Activated CD4-positive, CD25-positive, alpha-beta regulatory T cell treated with anti-CD3 and anti-CD28 coated beads, Interleukin-2, amount 50 U/mL, for 16 hours (primary cell): Measurements from ENCODE around the gene E2F1.
"Not testable (repeated sequence)": the region's sequence is repeated elsewhere in the genome, so short reads cannot be mapped to it uniquely, and the experiment has no call there.

Experiments used
- DNase-seq: peaks from one replicate; pipeline ENCODE4 v3.0.0-alpha.2; 2020; ENCODE audit warnings: low read depth, low spot score

The E2F1 gene

DNA sequence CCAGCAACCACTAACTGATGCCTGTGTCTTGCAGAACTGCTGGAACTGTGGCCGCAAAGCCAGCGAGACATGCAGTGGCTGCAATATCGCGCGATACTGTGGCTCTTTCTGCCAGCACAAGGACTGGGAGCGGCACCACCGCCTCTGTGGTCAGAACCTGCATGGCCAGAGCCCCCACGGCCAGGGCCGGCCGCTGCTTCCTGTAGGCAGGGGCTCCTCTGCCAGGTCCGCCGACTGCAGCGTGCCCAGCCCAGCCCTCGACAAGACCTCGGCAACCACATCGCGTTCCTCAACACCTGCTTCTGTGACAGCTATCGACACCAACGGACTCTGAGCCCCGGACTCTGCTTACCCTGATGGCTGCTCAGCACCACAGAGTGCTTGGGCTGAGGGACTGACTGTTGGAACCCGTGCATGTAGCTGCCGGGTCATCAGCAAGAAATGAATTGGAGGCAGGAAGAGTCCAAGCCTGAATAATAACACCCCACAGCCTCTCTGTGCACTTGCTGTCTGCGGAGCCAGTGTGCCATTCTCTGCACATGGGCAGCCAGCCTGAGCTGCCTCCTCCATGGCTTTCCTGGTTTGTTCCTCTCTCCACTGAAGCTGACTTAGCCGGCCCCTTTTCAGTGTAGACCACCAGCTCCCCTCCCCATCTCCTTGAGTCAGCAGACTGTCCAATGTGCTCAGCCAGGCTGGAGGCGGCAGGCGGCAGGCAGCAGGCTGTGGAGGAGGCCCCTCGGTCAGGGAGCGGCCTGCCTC lies 41.7 kb downstream of the E2F1 start:
- DNase-seq: no peak

DNA sequence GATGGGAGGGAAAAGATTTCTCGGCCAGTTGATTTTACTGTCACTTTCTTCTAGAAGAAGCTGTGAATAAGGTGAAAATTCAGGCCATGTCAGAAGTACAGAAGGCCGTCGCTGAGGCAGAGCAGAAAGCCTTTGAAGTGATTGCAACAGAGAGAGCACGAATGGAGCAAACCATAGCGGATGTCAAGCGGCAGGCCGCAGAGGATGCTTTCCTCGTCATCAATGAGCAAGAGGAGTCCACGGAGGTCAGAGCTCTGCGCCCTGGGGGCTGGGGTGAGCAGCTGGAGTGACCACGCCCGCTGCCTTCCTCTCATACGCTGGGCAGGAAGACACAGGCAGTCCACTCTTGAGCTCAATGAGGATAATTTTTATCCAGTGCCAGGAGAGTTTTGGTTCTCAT lies 45.9 kb downstream of the E2F1 start:
- no peak for DNase-seq

DNA sequence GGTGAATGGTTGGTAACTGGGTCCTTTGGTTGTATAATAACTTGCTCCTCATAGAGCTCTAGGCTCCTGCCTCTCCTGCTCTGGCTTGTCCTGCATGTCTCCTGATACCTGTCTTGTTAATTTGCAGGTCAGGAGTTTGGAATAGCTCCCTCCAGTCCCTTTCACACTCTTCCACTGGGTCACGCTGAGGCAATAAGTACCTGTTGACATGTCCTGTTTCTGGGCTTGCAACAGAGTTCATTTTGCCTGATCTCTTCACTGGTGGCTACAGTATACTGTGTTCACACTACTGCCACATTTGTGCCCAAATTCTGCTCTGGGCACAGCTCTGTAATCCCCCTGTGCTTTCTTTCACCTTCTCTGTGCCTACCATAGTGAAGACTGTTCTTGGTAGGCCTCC lies 49.4 kb downstream of the E2F1 start:
- DNase-seq: no peak

DNA sequence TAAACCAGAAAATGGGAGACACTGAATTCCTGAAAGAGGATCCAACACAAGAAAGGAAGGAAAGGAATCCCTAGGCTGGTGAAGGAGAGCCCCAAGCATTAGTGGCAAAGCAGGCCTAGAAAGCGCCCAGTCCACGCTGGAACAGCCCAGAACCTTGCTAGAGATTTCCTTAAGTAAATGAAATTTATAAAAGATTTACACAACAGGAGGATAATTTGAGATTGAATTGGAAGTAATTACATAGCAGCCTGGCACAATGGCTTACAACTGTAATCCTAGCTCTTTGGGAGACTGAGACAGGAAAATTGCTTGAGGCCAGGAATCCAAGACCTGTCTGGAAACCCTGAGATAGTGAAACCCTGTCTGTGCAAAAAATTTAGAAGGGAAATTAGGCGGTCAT lies 50.8 kb downstream of the E2F1 start:
- DNase-seq: no peak

DNA sequence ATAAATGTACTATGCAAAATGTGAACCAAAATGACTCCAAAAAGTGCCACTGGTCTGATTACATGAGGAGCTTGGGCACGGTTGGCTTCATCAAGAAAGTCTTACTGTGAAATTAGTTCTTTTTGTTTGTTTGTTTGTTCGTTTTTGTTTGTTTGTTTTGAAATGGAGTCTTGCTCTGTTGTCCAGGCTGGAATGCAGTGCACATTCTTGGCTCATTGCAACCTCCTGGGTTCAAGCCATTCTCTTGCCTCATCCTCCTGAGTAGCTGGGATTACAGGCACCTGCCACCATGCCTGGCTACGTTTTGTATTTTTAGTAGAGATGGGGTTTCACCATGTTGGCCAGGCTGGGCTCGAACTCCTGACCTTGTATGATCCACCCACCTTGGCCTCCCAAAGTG lies 54.3 kb downstream of the E2F1 start:
- not testable (repeated sequence) for DNase-seq

DNA sequence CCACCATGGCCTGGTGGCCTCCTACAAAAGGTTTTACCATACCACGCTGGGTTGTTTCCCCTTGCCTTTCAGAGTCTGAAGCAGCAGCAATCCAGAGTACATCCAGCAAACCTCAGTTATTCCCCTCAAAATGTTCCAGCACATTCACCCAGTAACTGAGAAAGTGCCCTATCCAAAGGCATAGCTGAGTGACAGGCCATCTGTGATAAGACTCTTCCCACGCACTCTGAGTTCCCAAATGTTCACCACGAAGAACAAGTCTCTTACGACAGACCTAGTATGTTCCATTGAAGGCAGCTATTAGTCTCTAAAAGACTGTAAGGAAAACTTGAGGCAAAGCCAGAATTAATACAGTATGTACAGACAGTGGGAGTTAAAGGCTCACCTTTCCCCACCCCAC lies 55.7 kb downstream of the E2F1 start:
- no peak for DNase-seq

DNA sequence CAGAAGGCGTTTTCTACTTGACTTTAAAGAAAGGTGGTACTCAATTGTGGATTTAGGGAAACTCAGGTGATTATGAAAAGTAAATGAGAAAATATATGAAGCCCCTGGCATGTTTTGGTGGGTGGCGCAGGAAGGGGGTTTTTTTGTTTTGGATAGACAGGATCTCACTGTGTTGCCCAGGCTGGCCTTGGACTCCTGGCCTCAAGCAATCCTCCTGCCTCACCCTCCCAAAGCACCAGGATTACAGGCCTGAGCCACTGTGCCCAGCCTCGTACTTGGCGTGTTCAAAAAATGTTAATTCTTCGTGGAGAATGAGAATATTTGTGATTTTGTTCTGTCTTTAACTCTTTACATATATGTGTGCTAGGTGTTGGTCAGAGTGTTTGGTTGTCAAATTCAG lies 56.2 kb downstream of the E2F1 start:
- no peak for DNase-seq

DNA sequence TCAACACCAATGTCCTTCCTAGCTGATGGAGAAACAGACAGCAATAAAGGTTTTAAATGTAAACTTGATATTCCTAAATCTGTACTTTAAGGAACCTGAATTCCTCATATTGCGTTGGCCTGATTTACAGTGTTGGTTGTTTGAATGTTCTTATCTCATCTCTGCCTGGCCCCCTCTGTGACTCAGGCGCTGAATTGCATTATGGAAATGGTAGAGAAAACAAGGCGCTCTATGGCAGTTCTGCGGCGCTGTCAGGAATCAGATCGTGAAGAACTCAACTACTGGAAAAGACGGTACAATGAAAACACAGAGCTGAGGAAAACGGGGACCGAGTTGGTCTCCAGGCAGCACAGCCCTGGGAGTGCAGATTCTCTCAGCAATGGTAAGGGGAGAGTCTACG lies 56.7 kb downstream of the E2F1 start:
- DNase-seq: no peak

DNA sequence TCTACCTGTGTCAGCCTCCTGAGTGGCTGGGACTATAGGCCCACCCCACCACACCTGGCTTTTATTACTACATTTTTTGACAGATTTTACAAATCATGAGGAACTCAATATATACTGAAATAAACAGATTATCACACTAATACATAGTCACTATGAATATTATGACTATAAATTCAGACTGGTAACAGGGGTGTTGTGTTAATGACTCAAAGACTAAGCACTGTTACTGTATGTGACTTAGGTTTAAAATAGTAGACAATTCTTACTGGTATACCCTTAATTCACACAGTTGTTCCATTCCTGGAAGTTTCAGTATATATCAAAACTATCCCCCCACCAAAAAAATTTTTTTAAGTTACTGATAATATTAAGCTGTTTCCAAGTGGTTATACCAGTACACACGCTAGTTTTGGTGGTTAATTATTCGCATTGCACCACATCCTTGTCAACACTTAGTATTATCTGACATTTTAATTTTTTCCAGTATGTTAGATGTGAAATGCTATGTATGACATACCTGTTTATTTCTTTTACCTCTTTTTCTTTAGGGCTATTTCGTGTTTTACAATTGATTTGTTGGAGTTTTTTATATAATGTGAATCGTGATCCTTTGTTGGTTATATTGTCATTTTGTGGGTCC lies 58.5 kb downstream of the E2F1 start:
- DNase-seq: no peak

DNA sequence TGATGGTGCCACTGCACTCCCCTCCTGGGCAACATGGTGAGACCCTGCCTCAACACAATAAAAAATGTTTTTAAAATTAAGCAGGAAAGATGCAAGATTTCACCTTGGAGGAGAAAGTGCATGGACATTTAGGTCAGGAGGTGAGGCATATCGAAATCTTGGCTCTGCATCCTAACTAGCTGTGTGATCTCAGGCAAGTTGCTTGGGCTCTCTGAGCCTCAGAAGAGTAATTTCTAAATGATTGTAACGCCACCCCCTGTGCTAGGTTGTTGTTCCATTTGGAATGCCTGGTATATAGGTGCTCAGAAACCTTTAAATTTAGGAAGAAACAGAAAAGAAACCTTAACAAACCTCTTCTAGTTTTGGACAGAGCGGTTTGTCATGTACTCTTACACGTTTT lies 60.0 kb downstream of the E2F1 start:
- DNase-seq: no peak
